Keratinocyte (primary cell): ENCODE results near the gene MMD. TPM values are rescaled to one million over a fixed set of nuclear protein-coding genes. Genes with fewer than 3 reads are reported as not detected.

Source experiments
- DNase-seq: peaks from one replicate; pipeline ENCODE4 v3.0.0-alpha.2; 2011; ENCODE audit warnings: low read depth, missing footprints, low spot score
- FAIRE-seq: peaks from 2 replicates; lab custom pipeline; 2011; peaks lifted over from hg19 to GRCh38; lab: Jason Lieb, UNC
- H2AFZ ChIP-seq: 2 replicates; pipeline ENCODE4 v1.6.0; 2012; ENCODE audit warnings: low read length, control low read depth, inconsistent platforms; ENCODE audit not compliant: control insufficient read depth
- H3K27ac ChIP-seq: 2 replicates; pipeline ENCODE4 v1.5.1; 2011; ENCODE audit warnings: low read length; ENCODE audit not compliant: control insufficient read depth, insufficient read depth
- H3K27me3 ChIP-seq: 3 replicates; pipeline ENCODE4 v1.6.0; 2011; ENCODE audit warnings: low read length; ENCODE audit not compliant: control insufficient read depth, insufficient read depth; ENCODE audit errors: extremely low read depth
- H3K36me3 ChIP-seq, 2 experiments: 2 replicates in 1 of 2; 3 replicates in 1 of 2; pipeline ENCODE4 v1.5.1; 2011; ENCODE audit warnings: low read length in 2 of 2, mild to moderate bottlenecking in 1 of 2; ENCODE audit not compliant: control insufficient read depth in 2 of 2, insufficient read depth in 2 of 2; ENCODE audit errors: extremely low read depth in 1 of 2
- H3K4me1 ChIP-seq: 3 replicates; pipeline ENCODE4 v1.5.1; 2011; ENCODE audit warnings: low read length; ENCODE audit not compliant: control insufficient read depth, insufficient read depth; ENCODE audit errors: extremely low read depth
- H3K4me2 ChIP-seq: 3 replicates; pipeline ENCODE4 v1.6.0; 2011; ENCODE audit warnings: low read depth, low read length; ENCODE audit not compliant: control insufficient read depth, insufficient read depth; ENCODE audit errors: extremely low read depth
- H3K4me3 ChIP-seq, 3 experiments: fragments of 200-600 bp in 1 of 3; sonication (generic) in 1 of 3; 2 replicates in 2 of 3; 3 replicates in 1 of 3; pipeline ENCODE4 v1.5.1; 2011 to 2016; ENCODE audit warnings: low read length in 3 of 3, mild to moderate bottlenecking in 3 of 3, control low read depth in 2 of 3, inconsistent platforms in 1 of 3, low read depth in 1 of 3, mixed read lengths in 1 of 3, mixed run types in 1 of 3, moderate library complexity in 1 of 3; ENCODE audit not compliant: control insufficient read depth in 2 of 3, insufficient read depth in 2 of 3; ENCODE audit errors: extremely low read depth in 1 of 3
- H3K79me2 ChIP-seq: 2 replicates; pipeline ENCODE4 v1.6.0; 2012; ENCODE audit warnings: low read length; ENCODE audit not compliant: control insufficient read depth, insufficient read depth
- H3K9ac ChIP-seq: 3 replicates; pipeline ENCODE4 v1.6.0; 2011; ENCODE audit warnings: low read length; ENCODE audit not compliant: control insufficient read depth, insufficient read depth; ENCODE audit errors: extremely low read depth
- H3K9me1 ChIP-seq: 3 replicates; pipeline ENCODE4 v1.6.0; 2011; ENCODE audit warnings: low read length; ENCODE audit not compliant: control insufficient read depth, insufficient read depth; ENCODE audit errors: extremely low read depth
- H3K9me3 ChIP-seq: 2 replicates; pipeline ENCODE4 v1.5.1; 2012; ENCODE audit warnings: low read depth, low read length; ENCODE audit not compliant: control insufficient read depth
- H4K20me1 ChIP-seq: 3 replicates; pipeline ENCODE4 v1.6.0; 2011; ENCODE audit warnings: low read length; ENCODE audit not compliant: control insufficient read depth, insufficient read depth; ENCODE audit errors: extremely low read depth
- EZH2 ChIP-seq: IDR thresholded peaks from one replicate; pipeline ENCODE4 v1.6.1; 2012; ENCODE audit warnings: inconsistent platforms, mild to moderate bottlenecking, low read length, moderate library complexity
- dilution Hi-C: fragments of 300-500 bp; cut with MboI; formaldehyde crosslinking; loops from one replicate; pipeline ENCODE4 v1.7.0; 2020; ENCODE audit warnings: low sequenced_read_pairs; ENCODE audit not compliant: extremely low pct_ligation_motif_present
- polyA plus RNA-seq, 5 experiments: library from polyadenylated mRNA; depleted of rRNA in 3 of 5; stranded (reverse) in 3 of 5; stranded (forward) in 1 of 5; unstranded in 1 of 5; fragments of >200 nt; gene quantifications; 1 replicate in 1 of 5; 2 replicates in 3 of 5; 3 replicates in 1 of 5; pipeline versions ENCODE4 v1.2.1 to v1.2.3, GENCODE V29; 2011 to 2012; ENCODE audit warnings: missing spikeins in 2 of 5, low read depth in 1 of 5, low replicate concordance in 1 of 5
- TF ChIP-seq, protein P1 (sequence below), 3 experiments: IDR thresholded peaks in 1 of 3; conservative IDR thresholded peaks in 1 of 3; optimal IDR thresholded peaks in 1 of 3; 2 replicates in 2 of 3; 3 replicates in 1 of 3; pipeline versions ENCODE3 to v1.5.1; 2011; ENCODE audit warnings: low read length in 3 of 3, mild to moderate bottlenecking in 3 of 3, moderate library complexity in 2 of 3, control low read depth in 1 of 3, inconsistent platforms in 1 of 3; ENCODE audit not compliant: insufficient read depth in 2 of 3; ENCODE audit errors: extremely low read depth in 1 of 3

The MMD gene
- polyA plus RNA-seq, 1 donor (not counting 4 experiments of a cell fraction or from before 2014, with no cell fraction given): 6.4 TPM

DNA sequence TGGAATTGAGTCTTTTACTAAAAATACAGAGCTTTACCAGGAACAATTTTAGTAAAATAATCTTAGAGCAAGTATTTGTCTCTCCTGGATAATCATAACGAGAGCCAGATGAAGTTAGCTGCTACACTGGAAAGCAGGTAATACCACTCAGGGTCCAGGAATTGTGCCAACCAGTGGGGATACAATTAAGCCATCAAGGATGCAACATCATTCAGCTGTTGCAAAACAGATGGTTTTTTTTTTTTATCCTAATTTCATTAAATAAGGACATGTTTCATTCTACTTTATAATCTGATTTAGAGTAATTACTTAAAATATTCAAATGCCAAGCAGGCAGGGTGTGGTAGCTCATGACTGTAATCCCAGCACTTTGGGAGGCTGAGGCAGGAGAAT is 10.2 kb downstream of the MMD start:
- Histone ChIP-seq H3K4me2 (no peak overlapping the region), H3K4me1 (no peaks in the 10 kb centered on the region), H3K9me1 (no peaks in the 10 kb centered on the region), H3K4me3 (no peak overlapping the region), H3K36me3 (peaks cover 3 to 5% of the 10 kb centered on the region in 2 experiments), H3K27me3 (no peaks in the 10 kb centered on the region), H2AFZ (no peak overlapping the region), H3K79me2 (no peaks in the 10 kb centered on the region), H3K27ac (no peak overlapping the region), H3K9me3 (no peaks in the 10 kb centered on the region), H4K20me1 (no peaks in the 10 kb centered on the region), H3K9ac (no peak overlapping the region)
- TF ChIP-seq, protein P1, sequence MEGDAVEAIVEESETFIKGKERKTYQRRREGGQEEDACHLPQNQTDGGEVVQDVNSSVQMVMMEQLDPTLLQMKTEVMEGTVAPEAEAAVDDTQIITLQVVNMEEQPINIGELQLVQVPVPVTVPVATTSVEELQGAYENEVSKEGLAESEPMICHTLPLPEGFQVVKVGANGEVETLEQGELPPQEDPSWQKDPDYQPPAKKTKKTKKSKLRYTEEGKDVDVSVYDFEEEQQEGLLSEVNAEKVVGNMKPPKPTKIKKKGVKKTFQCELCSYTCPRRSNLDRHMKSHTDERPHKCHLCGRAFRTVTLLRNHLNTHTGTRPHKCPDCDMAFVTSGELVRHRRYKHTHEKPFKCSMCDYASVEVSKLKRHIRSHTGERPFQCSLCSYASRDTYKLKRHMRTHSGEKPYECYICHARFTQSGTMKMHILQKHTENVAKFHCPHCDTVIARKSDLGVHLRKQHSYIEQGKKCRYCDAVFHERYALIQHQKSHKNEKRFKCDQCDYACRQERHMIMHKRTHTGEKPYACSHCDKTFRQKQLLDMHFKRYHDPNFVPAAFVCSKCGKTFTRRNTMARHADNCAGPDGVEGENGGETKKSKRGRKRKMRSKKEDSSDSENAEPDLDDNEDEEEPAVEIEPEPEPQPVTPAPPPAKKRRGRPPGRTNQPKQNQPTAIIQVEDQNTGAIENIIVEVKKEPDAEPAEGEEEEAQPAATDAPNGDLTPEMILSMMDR (optimal IDR thresholded peaks at IDR 0.05 in 1 of 3, IDR thresholded peaks at IDR 0.05 in 1 of 3, conservative IDR thresholded peaks at IDR 0.05 in 1 of 3; ENCODE audit: extremely low read depth in 1 of 3, insufficient read depth in 2 of 3, low read length in 3 of 3): no peak
- TF ChIP-seq EZH2: no peak
- DNase-seq (no peak), FAIRE-seq (no peak)
- dilution Hi-C loops: no loop called here

DNA sequence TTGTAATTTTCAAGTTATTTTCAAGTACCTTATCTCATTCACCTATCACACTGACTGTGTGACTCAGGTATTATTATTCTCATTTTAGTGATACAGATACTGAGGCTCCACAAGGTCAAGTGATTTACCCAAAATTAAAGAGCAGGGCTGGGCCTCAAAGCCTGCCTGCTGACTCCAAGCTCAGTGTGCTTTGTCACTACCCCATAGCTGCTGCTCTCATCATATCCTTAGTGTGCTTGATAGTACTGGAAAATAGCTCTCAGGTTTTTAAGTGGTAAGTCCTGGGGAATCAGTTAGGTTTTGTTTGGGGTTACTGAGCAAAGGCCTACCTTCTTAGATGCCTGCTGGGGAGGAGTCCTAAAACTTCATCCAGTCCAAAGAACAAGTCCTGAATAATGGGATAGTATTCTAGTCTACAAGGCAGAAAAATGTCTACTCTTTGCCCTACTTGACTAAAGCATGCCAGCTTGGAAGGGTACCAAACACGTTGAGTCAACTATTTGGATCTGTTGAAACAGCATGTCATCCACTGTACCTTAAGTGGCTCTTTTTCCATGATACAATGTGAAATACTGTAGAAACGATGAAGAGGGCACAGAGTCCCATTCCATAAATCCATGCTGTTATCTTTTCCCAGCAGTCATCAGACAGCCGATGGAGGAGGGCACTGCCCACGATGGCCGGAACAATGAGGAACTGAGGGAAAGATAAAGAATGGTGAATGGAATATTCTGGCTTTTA is 10.7 kb downstream of the MMD start:
- peaks cover 3 to 5% of the 10 kb centered on the region in 2 experiments for H3K36me3 ChIP-seq
- no peak overlapping the region for H3K4me2 ChIP-seq
- H4K20me1 ChIP-seq: no peaks in the 10 kb centered on the region
- DNase-seq (no peak), FAIRE-seq (peak; percentile 36)
- dilution Hi-C loops: no loop called here
- no peaks in the 10 kb centered on the region for H3K9me3 ChIP-seq
- no peak for TF ChIP-seq EZH2
- TF ChIP-seq, protein P1 (optimal IDR thresholded peaks at IDR 0.05 in 1 of 3, IDR thresholded peaks at IDR 0.05 in 1 of 3, conservative IDR thresholded peaks at IDR 0.05 in 1 of 3; ENCODE audit: extremely low read depth in 1 of 3, insufficient read depth in 2 of 3, low read length in 3 of 3): no peak
- no peak overlapping the region for H3K9ac ChIP-seq
- H3K79me2 ChIP-seq: no peaks in the 10 kb centered on the region
- H3K9me1 ChIP-seq: no peaks in the 10 kb centered on the region
- H3K27ac ChIP-seq: no peak overlapping the region
- no peak overlapping the region for H2AFZ ChIP-seq
- H3K4me1 ChIP-seq: no peaks in the 10 kb centered on the region
- no peak overlapping the region for H3K4me3 ChIP-seq
- H3K27me3 ChIP-seq: no peaks in the 10 kb centered on the region
